Esophagus squamous epithelium (tissue), 5 donors: ENCODE data around the gene ANKRD37. TPM values are rescaled to one million over a fixed set of nuclear protein-coding genes. Genes with fewer than 3 reads are reported as not detected.
A peak's percentile ranks its signal among the peaks of the same experiment; 100 is the strongest.

Experiments
- DNase-seq: peaks from one replicate; lab custom pipeline; 2025; lab: John Stamatoyannopoulos, UW
- H3K27ac ChIP-seq, 4 donors: fragments of 200-600 bp; sonication (generic); one replicate each; pipeline ENCODE4 v1.5.1; 2016 to 2019; ENCODE audit warnings: mild to moderate bottlenecking in 1 of 4
- H3K27me3 ChIP-seq, 4 donors: fragments of 200-600 bp; sonication (generic); 1 replicate in 3 of 4; 2 replicates in 1 of 4; pipeline versions ENCODE4 v1.5.1 to v1.6.0; 2017 to 2021; ENCODE audit warnings: antibody characterized with exemption in 1 of 4
- H3K36me3 ChIP-seq, 3 donors: fragments of 200-600 bp; sonication (generic); one replicate each; pipeline ENCODE4 v1.5.1; 2016 to 2019
- H3K4me1 ChIP-seq, 3 donors: fragments of 200-600 bp; sonication (generic); one replicate each; pipeline ENCODE4 v1.5.1; 2017 to 2019
- H3K4me3 ChIP-seq, 4 donors: fragments of 200-600 bp; sonication (generic); 1 replicate in 3 of 4; 2 replicates in 1 of 4; pipeline ENCODE4 v1.5.1; 2016 to 2019; ENCODE audit warnings: mild to moderate bottlenecking in 2 of 4, moderate library complexity in 1 of 4
- H3K9me3 ChIP-seq, 3 donors: fragments of 200-600 bp; sonication (generic); one replicate each; pipeline ENCODE4 v1.5.1; 2016 to 2019
- POLR2A ChIP-seq, 4 donors: fragments of 450-650 bp; IDR thresholded peaks; one replicate each; pipeline ENCODE4 v1.6.1; 2017; ENCODE audit warnings: antibody characterized with exemption in 4 of 4, mild to moderate bottlenecking in 4 of 4, moderate library complexity in 3 of 4
- WGBS, 2 donors: methylation state at CpG; one replicate each; pipeline ENCODE4 v1.1.5; 2018; 5-methylcytosine and 5-hydroxymethylcytosine counted together
- intact Hi-C: fragments of 100-400 bp; cut with DNase I; formaldehyde crosslinking; loops from one replicate; pipeline ENCODE4 v1.15.0; 2022
- total RNA-seq, 4 donors: library from RNA; depleted of rRNA; stranded (reverse); fragments of >200 nt; gene quantifications; one replicate each; pipeline ENCODE4 v1.1.0, GENCODE V29; 2016
- TF ChIP-seq, protein P1 (sequence below), 6 experiments: fragments of 450-650 bp in 4 of 6; fragments of 200-600 bp in 2 of 6; sonication (generic) in 2 of 6; IDR thresholded peaks; one replicate each; pipeline ENCODE4 v1.5.1; 2016 to 2019; ENCODE audit warnings: antibody characterized with exemption in 6 of 6, mild to moderate bottlenecking in 4 of 6, moderate library complexity in 4 of 6
- donor health status: DM: yes; HTN: yes; CAD: no.

The ANKRD37 gene
- total RNA-seq, 4 donors from 2014 or later = 4.7 to 40.1 (median 6.4) TPM

- peaks cover 0 to 46% (median 0%) of the 10 kb centered on the region in 3 donors for H3K36me3 ChIP-seq
- H3K4me1 ChIP-seq = peaks cover 7 to 56% (median 19%) of the 10 kb centered on the region in 3 donors
- DNase-seq = no peak
- intact Hi-C loops = loop anchor here (10.0 kb wide), 1 partner anchor 194 kb away; the partner anchor contains the start of genes CFAP97 and SNX25
- peak overlapping the region; percentile 17 to 100 (median 64) for H3K27ac ChIP-seq
- 11 to 15% methylated on average over 2 of the region's 2 CpGs for WGBS, 2 donors
- peak overlapping the region in 1 of 4 donors; percentile 67 for H3K4me3 ChIP-seq
- no peaks in the 10 kb centered on the region for H3K9me3 ChIP-seq
- TF ChIP-seq POLR2A (IDR thresholded peaks at IDR 0.05) = no peak
- TF ChIP-seq, protein P1, sequence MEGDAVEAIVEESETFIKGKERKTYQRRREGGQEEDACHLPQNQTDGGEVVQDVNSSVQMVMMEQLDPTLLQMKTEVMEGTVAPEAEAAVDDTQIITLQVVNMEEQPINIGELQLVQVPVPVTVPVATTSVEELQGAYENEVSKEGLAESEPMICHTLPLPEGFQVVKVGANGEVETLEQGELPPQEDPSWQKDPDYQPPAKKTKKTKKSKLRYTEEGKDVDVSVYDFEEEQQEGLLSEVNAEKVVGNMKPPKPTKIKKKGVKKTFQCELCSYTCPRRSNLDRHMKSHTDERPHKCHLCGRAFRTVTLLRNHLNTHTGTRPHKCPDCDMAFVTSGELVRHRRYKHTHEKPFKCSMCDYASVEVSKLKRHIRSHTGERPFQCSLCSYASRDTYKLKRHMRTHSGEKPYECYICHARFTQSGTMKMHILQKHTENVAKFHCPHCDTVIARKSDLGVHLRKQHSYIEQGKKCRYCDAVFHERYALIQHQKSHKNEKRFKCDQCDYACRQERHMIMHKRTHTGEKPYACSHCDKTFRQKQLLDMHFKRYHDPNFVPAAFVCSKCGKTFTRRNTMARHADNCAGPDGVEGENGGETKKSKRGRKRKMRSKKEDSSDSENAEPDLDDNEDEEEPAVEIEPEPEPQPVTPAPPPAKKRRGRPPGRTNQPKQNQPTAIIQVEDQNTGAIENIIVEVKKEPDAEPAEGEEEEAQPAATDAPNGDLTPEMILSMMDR (IDR thresholded peaks at IDR 0.05) = no peak
- no peaks in the 10 kb centered on the region for H3K27me3 ChIP-seq
These were observed 2.0 kb downstream of the ANKRD37 start for GRCh38 chr4:185398618-185399017.

GRCh38 chr4:185399466-185399865, 2.8 kb downstream of the ANKRD37 start:
- DNase-seq = no peak
- Histone ChIP-seq H3K27ac (peak overlapping the region; percentile 17 to 100 (median 64)), H3K36me3 (peaks cover 0 to 53% (median 0%) of the 10 kb centered on the region in 3 donors), H3K27me3 (no peaks in the 10 kb centered on the region), H3K9me3 (no peaks in the 10 kb centered on the region), H3K4me1 (peaks cover 7 to 50% (median 19%) of the 10 kb centered on the region in 3 donors), H3K4me3 (peak overlapping the region in 3 of 4 donors; percentile 22 to 67 (median 45))
- 12 to 54% methylated on average over 8 of the region's 8 CpGs for WGBS, 2 donors
- TF ChIP-seq POLR2A (IDR thresholded peaks at IDR 0.05) = no peak
- TF ChIP-seq, protein P1 (IDR thresholded peaks at IDR 0.05) = no peak
- intact Hi-C loops = loop anchor here (10.0 kb wide), 1 partner anchor 195 kb away; the partner anchor contains the start of genes CFAP97 and SNX25

GRCh38 chr4:185404031-185404430, 7.4 kb downstream of the ANKRD37 start:
- Histone ChIP-seq H3K27me3 (no peaks in the 10 kb centered on the region), H3K4me1 (peaks cover 4 to 17% (median 4%) of the 10 kb centered on the region in 3 donors), H3K9me3 (no peaks in the 10 kb centered on the region), H3K27ac (no peak overlapping the region), H3K36me3 (peaks cover 0 to 96% (median 0%) of the 10 kb centered on the region in 3 donors), H3K4me3 (no peak overlapping the region)
- intact Hi-C loops = no loop called here
- no peak for TF ChIP-seq POLR2A (IDR thresholded peaks at IDR 0.05)
- TF ChIP-seq, protein P1 (IDR thresholded peaks at IDR 0.05) = no peak
- WGBS, 2 donors = 94 to 100% methylated on average over 3 to 4 of the region's 4 CpGs
- no peak for DNase-seq

DNA sequence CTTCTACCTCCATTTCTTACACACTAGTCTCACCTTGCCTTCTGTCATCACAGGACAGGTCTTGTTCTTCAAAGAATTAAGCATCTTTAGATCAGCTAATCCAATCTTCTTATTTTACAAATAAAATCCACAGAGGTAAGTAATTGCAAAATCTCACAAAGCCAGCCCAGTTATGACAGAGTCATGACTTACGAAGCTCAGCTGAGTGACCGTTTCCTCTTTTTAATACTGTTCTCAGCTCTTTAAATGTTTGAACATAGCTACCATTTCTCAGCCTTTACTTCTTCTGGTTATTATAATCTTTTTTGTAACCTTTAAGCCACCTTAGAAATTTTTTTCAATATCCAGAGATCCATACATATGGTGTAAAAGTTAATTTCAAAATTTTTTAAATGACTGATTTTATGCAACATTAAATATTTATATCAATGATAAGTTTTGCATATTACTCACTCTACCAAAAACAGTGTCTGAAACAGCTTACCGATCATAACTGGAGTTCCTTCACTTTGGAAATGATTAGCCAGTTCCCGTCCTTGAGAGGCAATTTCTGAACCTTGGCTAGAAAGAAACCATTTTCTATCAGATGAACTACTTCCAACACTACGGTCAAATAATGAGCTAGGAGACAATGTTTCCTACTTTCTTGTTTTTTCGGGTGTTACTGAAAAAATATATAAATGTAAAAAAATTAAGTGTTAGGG, 8.8 kb downstream of the ANKRD37 start:
- Histone ChIP-seq H3K4me1 (peaks cover 0 to 2% (median 0%) of the 10 kb centered on the region in 3 donors), H3K36me3 (peaks cover 0 to 97% (median 0%) of the 10 kb centered on the region in 3 donors), H3K27ac (no peak overlapping the region)

More for the DNA sequence above, 8.8 kb downstream of the ANKRD37 start:
- no peak overlapping the region for H3K4me3 ChIP-seq
- TF ChIP-seq POLR2A (IDR thresholded peaks at IDR 0.05) = no peak
- TF ChIP-seq, protein P1 (IDR thresholded peaks at IDR 0.05) = no peak
- intact Hi-C loops = no loop called here
- no peaks in the 10 kb centered on the region for H3K9me3 ChIP-seq
- 82% methylated on average over 6 of the region's 6 CpGs for WGBS, 2 donors
- H3K27me3 ChIP-seq = no peaks in the 10 kb centered on the region
- DNase-seq = no peak
